ENCODE data around the gene MYBPC2. TPM values are rescaled to one million over a fixed set of nuclear protein-coding genes. Genes with fewer than 3 reads are reported as not detected.

Gene MYBPC2
- total RNA-seq, 1 experiment from 2014 or later = not detected

- ATAC-seq (no peak), DNase-seq (no peak)
- no peaks in the 10 kb centered on the region for H3K4me1 ChIP-seq (ENCODE audit: insufficient read depth, low read length)
- H3K9ac ChIP-seq (ENCODE audit: low read length) = no peak overlapping the region
- CTCF ChIA-PET = no interaction called here
- H3K36me3 ChIP-seq (ENCODE audit: low read depth, low read length) = no peaks in the 10 kb centered on the region
- H3K27me3 ChIP-seq (ENCODE audit: low read length) = no peaks in the 10 kb centered on the region
- H4K20me1 ChIP-seq (ENCODE audit: low read length) = no peaks in the 10 kb centered on the region
- no peak overlapping the region for H3K4me3 ChIP-seq (ENCODE audit: low read length)
- no peak overlapping the region for H2AFZ ChIP-seq (ENCODE audit: low read length)
- no peaks in the 10 kb centered on the region for H3K9me2 ChIP-seq (replicated peaks; ENCODE audit: low read length)
- TF ChIP-seq CTCF (conservative IDR thresholded peaks at IDR 0.05; ENCODE audit: low read depth, low read length) (no peak), EZH2phosphoT487 (IDR thresholded peaks at IDR 0.05; ENCODE audit: borderline replicate concordance, low read length) (no peak), EZH2 (IDR thresholded peaks at IDR 0.05; ENCODE audit: low read length, unreplicated experiment) (no peak)
- intact Hi-C loops (cut with micrococcal nuclease) = no loop called here
- H3K4me2 ChIP-seq (ENCODE audit: low read length) = no peak overlapping the region
- H3K9me3 ChIP-seq (ENCODE audit: low read length) = no peaks in the 10 kb centered on the region
- H3K27ac ChIP-seq (ENCODE audit: low read length) = no peak overlapping the region
- no peaks in the 10 kb centered on the region for H3K79me2 ChIP-seq (ENCODE audit: low read length)
- POLR2A ChIA-PET (ENCODE audit: unreplicated experiment) = no interaction called here
- no peaks in the 10 kb centered on the region for H3F3A ChIP-seq (ENCODE audit: low read length, unreplicated experiment)
- BruUV-seq (replicated peaks) = no TSS peak
Measured at GRCh38 chr19:50494186-50495019, 61.7 kb downstream of the MYBPC2 start.

- Histone ChIP-seq H4K20me1 (ENCODE audit: low read length) (no peaks in the 10 kb centered on the region), H3K4me2 (ENCODE audit: low read length) (no peak overlapping the region), H3K79me2 (ENCODE audit: low read length) (no peaks in the 10 kb centered on the region), H2AFZ (ENCODE audit: low read length) (no peak overlapping the region), H3K4me1 (ENCODE audit: insufficient read depth, low read length) (no peaks in the 10 kb centered on the region), H3K9me3 (ENCODE audit: low read length) (no peaks in the 10 kb centered on the region), H3F3A (ENCODE audit: low read length, unreplicated experiment) (no peaks in the 10 kb centered on the region), H3K36me3 (ENCODE audit: low read depth, low read length) (no peaks in the 10 kb centered on the region), H3K9ac (ENCODE audit: low read length) (no peak overlapping the region), H3K4me3 (ENCODE audit: low read length) (no peak overlapping the region), H3K27ac (ENCODE audit: low read length) (no peak overlapping the region), H3K9me2 (replicated peaks; ENCODE audit: low read length) (no peaks in the 10 kb centered on the region), H3K27me3 (ENCODE audit: low read length) (no peaks in the 10 kb centered on the region)
- no peak for TF ChIP-seq EZH2 (IDR thresholded peaks at IDR 0.05; ENCODE audit: low read length, unreplicated experiment)
- no peak for TF ChIP-seq EZH2phosphoT487 (IDR thresholded peaks at IDR 0.05; ENCODE audit: borderline replicate concordance, low read length)
- TF ChIP-seq CTCF (conservative IDR thresholded peaks at IDR 0.05; ENCODE audit: low read depth, low read length) = no peak
- intact Hi-C loops (cut with micrococcal nuclease) = no loop called here
- CTCF ChIA-PET = no interaction called here
- POLR2A ChIA-PET (ENCODE audit: unreplicated experiment) = no interaction called here
- DNase-seq (no peak), ATAC-seq (no peak)
- BruUV-seq (replicated peaks) = no TSS peak
Measured at GRCh38 chr19:50495020-50495531, 62.4 kb downstream of the MYBPC2 start.
